Measurements from ENCODE around the gene DNMT3A. TPM values are rescaled to one million over a fixed set of nuclear protein-coding genes. Genes with fewer than 3 reads are reported as not detected.

Gene DNMT3A
- 31.7 and 44.4 TPM in 2 replicates for total RNA-seq

- DNase-seq (ENCODE audit: low read depth, low spot score) = peak; percentile 15
These were observed at the start of gene DNMT3A for GRCh38 chr2:25341753-25342371. DNMT3A (minus strand) TSS chr2:25341925; CDS start chr2:25313984, 27,941 bp downstream.

DNA sequence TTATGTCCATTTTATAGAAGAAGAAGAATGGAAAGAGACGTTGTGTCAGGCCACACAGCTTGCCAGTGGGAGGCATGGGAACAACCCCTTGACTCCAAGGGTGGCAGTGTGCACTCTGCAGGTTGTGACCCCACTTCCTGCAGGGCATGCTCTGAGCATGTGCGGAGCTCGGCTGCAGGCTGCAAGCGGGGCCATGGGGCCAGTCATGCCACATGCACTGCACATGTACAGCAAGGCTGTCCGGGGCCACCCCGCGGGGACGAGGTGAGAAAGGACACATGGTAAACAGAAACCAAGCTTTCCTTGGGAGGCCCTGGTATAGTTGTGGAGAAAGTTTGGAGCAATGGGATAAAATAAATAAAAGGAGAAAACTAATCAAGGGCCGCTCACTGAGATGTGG is 47.4 kb upstream of the DNMT3A start:
- no peak for DNase-seq (ENCODE audit: low read depth, low spot score)

GRCh38 chr2:25388491-25388890 is 46.8 kb upstream of the DNMT3A start:
- DNase-seq (ENCODE audit: low read depth, low spot score) = no peak

- DNase-seq (ENCODE audit: low read depth, low spot score) = no peak
These were observed 46.2 kb upstream of the DNMT3A start for GRCh38 chr2:25387876-25388449.

DNA sequence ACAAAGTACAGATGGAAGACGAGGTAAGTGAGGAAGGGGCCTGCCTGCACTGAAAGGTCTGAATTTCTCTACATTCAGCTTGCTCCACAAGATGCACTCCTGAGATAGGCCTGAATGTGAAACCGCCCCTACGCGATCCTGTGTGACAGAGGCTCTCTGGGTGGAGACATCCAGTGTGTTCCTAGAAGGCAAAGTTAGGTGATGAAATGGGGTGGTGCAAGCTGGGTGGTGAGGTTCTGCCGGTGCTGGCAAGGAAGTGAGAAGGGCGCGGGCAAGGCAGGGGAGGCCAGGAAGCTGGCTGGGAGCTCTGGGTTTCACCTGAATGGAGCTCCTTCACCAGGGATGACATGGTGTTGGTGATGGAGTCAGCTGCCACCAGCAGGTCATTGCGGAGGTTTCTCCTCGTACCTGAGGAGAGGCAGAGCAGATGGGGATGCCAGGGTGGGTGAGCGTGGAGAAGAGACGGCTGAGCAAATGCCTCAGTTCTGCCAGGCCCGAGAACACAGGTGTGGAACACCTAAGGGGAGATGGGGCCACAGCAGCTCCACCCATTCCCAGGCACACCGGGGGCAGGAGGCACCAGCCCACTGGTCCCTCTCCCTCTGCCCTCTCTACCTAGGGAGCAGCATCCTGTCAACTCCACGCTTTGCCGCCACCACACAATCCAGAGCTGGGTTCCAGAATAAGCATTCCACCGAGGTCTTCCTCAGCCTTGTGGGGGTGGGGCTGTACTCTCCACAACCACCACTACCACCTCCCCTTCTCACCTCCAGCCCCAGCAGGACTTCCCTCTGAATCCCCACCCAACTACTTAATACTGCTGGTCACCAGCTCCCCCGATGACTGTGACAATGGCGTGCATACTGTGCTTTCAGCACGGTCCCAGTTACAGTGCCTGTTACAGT is 45.5 kb upstream of the DNMT3A start:
- no peak for DNase-seq (ENCODE audit: low read depth, low spot score)

DNA sequence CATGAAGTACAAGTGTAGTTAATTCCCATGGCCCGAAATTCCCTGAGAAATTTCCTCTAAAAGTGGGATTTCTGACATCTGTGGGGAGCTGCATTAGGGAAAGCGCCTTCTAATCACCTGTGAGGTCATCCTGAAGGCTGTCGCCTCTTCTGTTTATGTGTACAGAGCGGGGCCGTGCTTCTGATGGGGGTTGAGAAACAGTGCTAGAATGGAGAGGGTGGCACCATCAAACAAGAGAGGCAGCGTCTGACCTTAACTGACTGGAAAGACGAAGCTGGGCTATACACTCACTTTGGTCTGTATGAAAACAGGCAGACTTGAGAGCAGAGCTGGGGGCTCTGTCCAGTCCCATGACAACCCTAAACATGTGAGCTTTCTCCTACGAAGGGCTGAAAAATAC is 44.2 kb upstream of the DNMT3A start:
- no peak for DNase-seq (ENCODE audit: low read depth, low spot score)

GRCh38 chr2:25383806-25384205 is 42.1 kb upstream of the DNMT3A start:
- no peak for DNase-seq (ENCODE audit: low read depth, low spot score)

- no peak for DNase-seq (ENCODE audit: low read depth, low spot score)
These were observed 39.8 kb upstream of the DNMT3A start for GRCh38 chr2:25381502-25381901.

DNA sequence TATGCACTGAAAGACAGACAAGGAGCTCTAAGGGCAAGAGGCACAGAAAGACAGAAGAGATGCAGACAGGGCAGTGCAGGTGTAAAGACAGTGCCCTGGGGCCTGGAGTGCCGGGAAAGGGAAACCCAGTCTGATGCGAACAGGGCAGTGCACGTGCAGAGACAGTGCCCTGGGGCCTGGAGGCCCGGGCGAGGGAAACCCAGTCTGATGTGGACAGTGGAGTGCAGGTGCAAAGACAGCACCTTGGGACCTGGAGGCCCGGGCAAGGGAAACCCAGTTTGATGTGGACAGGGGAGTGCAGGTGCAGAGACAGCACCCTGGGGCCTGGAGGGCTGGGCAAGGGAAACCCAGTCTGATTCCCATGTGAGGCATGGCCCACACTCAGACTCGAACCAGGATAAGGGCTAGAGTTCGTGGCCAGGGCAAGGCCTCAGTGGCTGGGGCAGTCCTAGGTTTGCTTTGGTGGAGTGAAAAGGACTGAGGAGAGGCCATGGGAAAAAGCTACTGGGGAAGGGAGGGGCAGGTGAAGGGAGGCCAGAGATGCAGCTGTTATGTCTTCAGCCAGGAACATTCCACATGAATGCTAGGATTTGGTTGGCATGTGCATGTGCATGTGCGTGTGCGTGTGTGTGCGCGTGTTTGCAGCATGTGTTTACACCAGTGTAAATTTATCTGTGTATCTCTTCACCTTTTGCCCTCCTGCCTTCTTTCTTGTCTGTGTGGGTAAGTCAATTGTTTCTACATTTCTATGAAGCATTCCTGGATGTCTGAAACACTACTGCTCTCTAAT is 39.1 kb upstream of the DNMT3A start:
- DNase-seq (ENCODE audit: low read depth, low spot score) = no peak

GRCh38 chr2:25380023-25380422 is 38.3 kb upstream of the DNMT3A start:
- DNase-seq (ENCODE audit: low read depth, low spot score) = no peak

DNA sequence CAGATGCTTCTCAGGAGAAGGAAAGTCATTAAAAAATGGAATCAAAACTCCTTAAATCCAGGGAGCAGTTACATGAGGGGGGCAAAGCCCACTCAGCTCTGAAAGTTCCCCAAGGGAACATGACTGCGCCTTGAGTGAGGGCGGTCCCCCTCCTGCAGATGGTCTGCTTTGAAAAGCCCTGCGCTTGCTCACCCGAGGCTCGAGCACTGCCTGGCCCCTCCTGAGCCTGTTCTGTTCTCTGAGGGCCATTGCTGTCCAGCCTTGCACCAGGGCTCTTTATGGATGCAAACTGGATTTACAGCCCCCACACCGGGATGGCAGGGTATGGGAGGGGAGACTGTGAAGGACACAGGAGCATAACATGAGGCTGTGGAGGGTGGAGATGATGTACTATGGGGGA is 37.8 kb upstream of the DNMT3A start:
- no peak for DNase-seq (ENCODE audit: low read depth, low spot score)

- no peak for DNase-seq (ENCODE audit: low read depth, low spot score)
These were observed 37.2 kb upstream of the DNMT3A start for GRCh38 chr2:25378731-25379490.

DNA sequence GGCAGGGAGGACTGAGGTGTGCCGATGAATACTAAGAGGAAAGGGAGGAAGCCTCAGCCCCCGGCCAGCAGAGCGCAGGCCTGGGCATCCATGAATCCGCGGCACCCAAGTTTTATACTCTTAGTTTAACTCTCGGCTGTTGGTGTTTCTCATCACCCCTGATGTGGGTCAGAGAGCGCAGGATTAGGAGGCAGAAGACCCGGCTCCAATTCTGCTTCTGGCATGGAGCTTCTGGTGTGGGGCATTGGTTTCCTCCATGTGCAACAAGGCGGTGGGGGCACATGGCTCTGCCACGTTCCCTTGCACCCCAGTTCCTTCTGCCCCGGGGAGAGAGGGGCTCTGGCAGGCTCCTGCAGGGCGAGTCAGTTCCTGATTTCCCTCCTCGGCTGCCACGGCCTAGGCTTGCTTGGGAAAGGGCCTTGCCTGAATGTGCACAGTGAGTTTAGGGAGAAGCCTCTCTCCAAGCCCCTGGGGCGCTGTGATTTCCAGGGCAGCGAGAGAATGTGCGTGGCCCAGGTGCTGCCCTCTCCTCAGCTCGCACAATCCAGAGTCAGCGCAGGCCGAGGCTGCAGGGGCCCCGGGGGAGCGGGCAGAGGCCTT is 36.2 kb upstream of the DNMT3A start:
- no peak for DNase-seq (ENCODE audit: low read depth, low spot score)

GRCh38 chr2:25376750-25377621 is 35.3 kb upstream of the DNMT3A start:
- peak; percentile 29 for DNase-seq (ENCODE audit: low read depth, low spot score)

GRCh38 chr2:25375989-25376545 is 34.3 kb upstream of the DNMT3A start:
- DNase-seq (ENCODE audit: low read depth, low spot score) = no peak

- no peak for DNase-seq (ENCODE audit: low read depth, low spot score)
These were observed 33.8 kb upstream of the DNMT3A start for GRCh38 chr2:25375371-25375988.

- no peak for DNase-seq (ENCODE audit: low read depth, low spot score)
These were observed 33.1 kb upstream of the DNMT3A start for GRCh38 chr2:25374827-25375226.

DNA sequence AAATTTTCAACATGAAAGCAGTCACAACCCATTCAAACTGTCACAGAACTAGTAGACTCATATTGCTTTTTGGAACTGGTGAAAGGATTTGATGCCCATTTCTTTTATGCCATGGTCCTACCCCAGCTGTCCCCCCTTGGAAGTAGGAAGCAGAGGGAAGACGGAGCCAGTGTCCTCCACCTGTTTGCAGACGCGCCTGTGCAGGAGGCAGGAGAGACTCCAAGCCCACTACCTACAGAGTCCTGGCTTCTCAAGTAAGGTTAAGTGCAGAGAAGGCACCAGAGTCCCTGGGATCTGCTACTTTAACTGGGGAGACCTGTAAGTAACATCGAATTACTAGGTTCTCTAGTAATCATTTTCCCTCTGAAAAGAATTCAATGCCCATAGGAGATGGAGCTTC is 32.7 kb upstream of the DNMT3A start:
- DNase-seq (ENCODE audit: low read depth, low spot score) = no peak

All from pulmonary artery endothelial cell (primary cell).